Measurements from ENCODE around the gene TUBGCP6. TPM values are rescaled to one million over a fixed set of nuclear protein-coding genes. Genes with fewer than 3 reads are reported as not detected.

Gene TUBGCP6
- total RNA-seq, 2 donors from 2014 or later: 19.2 to 33.4 TPM

- DNase-seq: no peak
Measured at GRCh38 chr22:50198624-50199017, 46.2 kb downstream of the TUBGCP6 start.

GRCh38 chr22:50197856-50198623 is 46.8 kb downstream of the TUBGCP6 start:
- no peaks in the 10 kb centered on the region for H3K27me3 ChIP-seq
- H3K36me3 ChIP-seq: peaks cover 7% of the 10 kb centered on the region
- no peak overlapping the region for H3K9ac ChIP-seq (ENCODE audit: low read depth in 2 of 2, low read length in 2 of 2)
- intact Hi-C loops (cut with DNase I): no loop called here
- H3K9me3 ChIP-seq: no peaks in the 10 kb centered on the region
- no peak overlapping the region for H3K27ac ChIP-seq
- no peak for DNase-seq
- H3K4me1 ChIP-seq: peaks cover 7% of the 10 kb centered on the region
- H3K4me3 ChIP-seq: no peak overlapping the region
- TF ChIP-seq, protein P1, sequence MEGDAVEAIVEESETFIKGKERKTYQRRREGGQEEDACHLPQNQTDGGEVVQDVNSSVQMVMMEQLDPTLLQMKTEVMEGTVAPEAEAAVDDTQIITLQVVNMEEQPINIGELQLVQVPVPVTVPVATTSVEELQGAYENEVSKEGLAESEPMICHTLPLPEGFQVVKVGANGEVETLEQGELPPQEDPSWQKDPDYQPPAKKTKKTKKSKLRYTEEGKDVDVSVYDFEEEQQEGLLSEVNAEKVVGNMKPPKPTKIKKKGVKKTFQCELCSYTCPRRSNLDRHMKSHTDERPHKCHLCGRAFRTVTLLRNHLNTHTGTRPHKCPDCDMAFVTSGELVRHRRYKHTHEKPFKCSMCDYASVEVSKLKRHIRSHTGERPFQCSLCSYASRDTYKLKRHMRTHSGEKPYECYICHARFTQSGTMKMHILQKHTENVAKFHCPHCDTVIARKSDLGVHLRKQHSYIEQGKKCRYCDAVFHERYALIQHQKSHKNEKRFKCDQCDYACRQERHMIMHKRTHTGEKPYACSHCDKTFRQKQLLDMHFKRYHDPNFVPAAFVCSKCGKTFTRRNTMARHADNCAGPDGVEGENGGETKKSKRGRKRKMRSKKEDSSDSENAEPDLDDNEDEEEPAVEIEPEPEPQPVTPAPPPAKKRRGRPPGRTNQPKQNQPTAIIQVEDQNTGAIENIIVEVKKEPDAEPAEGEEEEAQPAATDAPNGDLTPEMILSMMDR (IDR thresholded peaks at IDR 0.05): no peak

More at GRCh38 chr22:50198624-50199017, 46.2 kb downstream of the TUBGCP6 start:
- H3K4me3 ChIP-seq: no peak overlapping the region
- no peak overlapping the region for H3K9ac ChIP-seq (ENCODE audit: low read depth in 2 of 2, low read length in 2 of 2)
- intact Hi-C loops (cut with DNase I): no loop called here
- H3K27ac ChIP-seq: no peak overlapping the region
- no peaks in the 10 kb centered on the region for H3K27me3 ChIP-seq
- H3K4me1 ChIP-seq: peaks cover 7% of the 10 kb centered on the region
- peaks cover 7% of the 10 kb centered on the region for H3K36me3 ChIP-seq
- TF ChIP-seq, protein P1 (IDR thresholded peaks at IDR 0.05): no peak
- no peaks in the 10 kb centered on the region for H3K9me3 ChIP-seq

DNA sequence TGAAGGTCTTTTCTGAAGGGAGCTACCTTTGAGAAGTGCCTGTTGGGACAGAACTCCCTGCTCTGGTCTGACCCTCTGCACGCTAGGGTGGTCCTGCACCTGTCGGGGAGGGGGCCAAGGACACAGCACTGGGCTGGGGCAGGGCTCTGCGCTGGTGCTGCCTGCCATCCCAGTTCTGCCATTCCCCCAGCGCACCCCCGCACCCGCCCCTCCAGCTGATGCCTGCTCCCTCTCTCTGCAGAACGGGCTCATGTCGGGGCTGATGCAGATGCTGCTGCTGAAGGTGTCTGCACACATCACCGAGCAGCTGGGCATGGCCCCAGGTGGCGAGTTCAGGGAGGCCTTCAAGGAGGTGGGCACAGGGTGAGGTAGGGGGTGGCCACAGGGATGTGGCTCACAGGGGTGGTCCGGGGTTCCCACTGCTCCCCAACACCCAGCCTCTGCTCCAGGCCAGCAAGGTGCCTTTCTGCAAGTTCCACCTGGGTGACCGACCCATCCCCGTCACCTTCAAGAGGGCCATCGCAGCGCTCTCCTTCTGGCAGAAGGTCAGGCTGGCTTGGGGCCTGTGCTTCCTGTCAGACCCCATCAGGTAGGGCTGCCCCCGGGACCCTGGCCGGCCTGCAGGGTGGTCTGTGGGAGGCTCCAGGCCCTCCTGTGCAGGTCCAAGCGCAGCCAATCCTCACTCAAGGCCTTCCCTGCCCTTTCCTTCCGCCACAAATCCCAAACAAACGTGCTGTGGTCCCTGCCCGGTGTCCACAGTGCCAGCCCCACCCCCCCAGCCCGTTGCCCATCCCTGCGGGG is 47.6 kb downstream of the TUBGCP6 start:
- intact Hi-C loops (cut with DNase I): no loop called here
- DNase-seq: no peak
- peaks cover 7% of the 10 kb centered on the region for H3K36me3 ChIP-seq
- H3K4me1 ChIP-seq: peaks cover 7% of the 10 kb centered on the region
- TF ChIP-seq, protein P1 (IDR thresholded peaks at IDR 0.05): no peak
- no peaks in the 10 kb centered on the region for H3K9me3 ChIP-seq
- H3K9ac ChIP-seq (ENCODE audit: low read depth in 2 of 2, low read length in 2 of 2): no peak overlapping the region
- H3K27me3 ChIP-seq: no peaks in the 10 kb centered on the region
- no peak overlapping the region for H3K27ac ChIP-seq
- H3K4me3 ChIP-seq: no peak overlapping the region

GRCh38 chr22:50196256-50196655 is 48.6 kb downstream of the TUBGCP6 start:
- peaks cover 5% of the 10 kb centered on the region for H3K4me1 ChIP-seq
- intact Hi-C loops (cut with DNase I): no loop called here
- no peak for DNase-seq
- no peak overlapping the region for H3K9ac ChIP-seq (ENCODE audit: low read depth in 2 of 2, low read length in 2 of 2)
- H3K4me3 ChIP-seq: no peak overlapping the region
- TF ChIP-seq, protein P1 (IDR thresholded peaks at IDR 0.05): no peak
- no peaks in the 10 kb centered on the region for H3K9me3 ChIP-seq
- no peak overlapping the region for H3K27ac ChIP-seq
- peaks cover 7% of the 10 kb centered on the region for H3K36me3 ChIP-seq
- no peaks in the 10 kb centered on the region for H3K27me3 ChIP-seq

- Histone ChIP-seq H3K4me3 (no peak overlapping the region), H3K4me1 (peaks cover 17% of the 10 kb centered on the region), H3K27me3 (no peaks in the 10 kb centered on the region), H3K27ac (no peak overlapping the region), H3K36me3 (peaks cover 7% of the 10 kb centered on the region), H3K9ac (ENCODE audit: low read depth in 2 of 2, low read length in 2 of 2) (no peak overlapping the region), H3K9me3 (no peaks in the 10 kb centered on the region)
- intact Hi-C loops (cut with DNase I): no loop called here
- TF ChIP-seq, protein P1 (IDR thresholded peaks at IDR 0.05): no peak
- DNase-seq: no peak
Measured at GRCh38 chr22:50194037-50194805, 50.6 kb downstream of the TUBGCP6 start.
